NCI-H2029 treated with DMSO at 0.1 percent for 48 hours (cell line): ENCODE measurements around the gene ARSB.
"Not testable (repeated sequence)": the region's sequence is repeated elsewhere in the genome, so short reads cannot be mapped to it uniquely, and the experiment has no call there.

Experiments used
- DNase-seq: peaks from one replicate; lab custom pipeline; 2025; lab: John Stamatoyannopoulos, UW

The ARSB gene

DNA sequence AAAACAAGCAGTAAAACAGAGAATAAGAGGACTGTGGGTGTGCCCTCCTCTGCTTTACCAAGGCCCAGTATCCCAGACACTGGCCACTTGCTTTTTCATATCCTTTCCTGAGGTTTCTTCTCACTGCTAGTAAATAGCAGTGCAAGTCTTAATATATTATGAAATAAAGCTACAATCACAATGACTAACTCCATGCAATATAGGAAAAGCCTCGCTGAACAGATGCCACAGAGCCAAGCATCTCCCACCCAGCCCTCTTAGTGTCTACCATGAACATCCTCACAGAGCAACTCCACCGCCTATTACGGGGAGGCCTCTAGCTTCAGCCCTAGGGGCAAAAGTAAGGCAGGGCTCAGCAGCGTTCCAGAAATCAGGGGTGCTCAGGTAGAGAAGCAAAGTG, 205.8 kb downstream of the ARSB start:
- DNase-seq = no peak

GRCh38 chr5:78778538-78778937, 206.6 kb downstream of the ARSB start:
- DNase-seq = no peak

- DNase-seq = no peak
These were observed 207.2 kb downstream of the ARSB start for GRCh38 chr5:78777901-78778300.

GRCh38 chr5:78776637-78777036, 208.5 kb downstream of the ARSB start:
- DNase-seq = no peak

DNA sequence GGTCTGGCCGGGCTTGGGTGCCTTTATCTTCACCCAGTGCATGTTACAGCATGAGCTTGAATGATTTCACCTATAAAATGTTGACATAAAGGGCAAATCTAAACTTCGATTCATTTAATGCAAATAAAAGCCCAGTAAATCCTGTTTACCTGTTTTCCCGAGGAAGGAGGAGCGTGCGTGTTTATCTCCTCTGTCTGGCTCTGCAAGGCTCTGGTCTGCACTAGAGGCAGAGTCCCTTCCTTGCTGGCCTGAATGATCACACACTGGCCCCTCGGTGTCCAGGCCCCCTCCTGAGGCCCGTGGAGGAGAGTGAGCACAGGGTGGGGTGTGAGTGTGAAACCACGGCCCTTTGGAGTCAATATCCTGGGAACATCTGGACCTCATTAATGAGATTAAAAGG, 211.5 kb downstream of the ARSB start:
- no peak for DNase-seq

DNA sequence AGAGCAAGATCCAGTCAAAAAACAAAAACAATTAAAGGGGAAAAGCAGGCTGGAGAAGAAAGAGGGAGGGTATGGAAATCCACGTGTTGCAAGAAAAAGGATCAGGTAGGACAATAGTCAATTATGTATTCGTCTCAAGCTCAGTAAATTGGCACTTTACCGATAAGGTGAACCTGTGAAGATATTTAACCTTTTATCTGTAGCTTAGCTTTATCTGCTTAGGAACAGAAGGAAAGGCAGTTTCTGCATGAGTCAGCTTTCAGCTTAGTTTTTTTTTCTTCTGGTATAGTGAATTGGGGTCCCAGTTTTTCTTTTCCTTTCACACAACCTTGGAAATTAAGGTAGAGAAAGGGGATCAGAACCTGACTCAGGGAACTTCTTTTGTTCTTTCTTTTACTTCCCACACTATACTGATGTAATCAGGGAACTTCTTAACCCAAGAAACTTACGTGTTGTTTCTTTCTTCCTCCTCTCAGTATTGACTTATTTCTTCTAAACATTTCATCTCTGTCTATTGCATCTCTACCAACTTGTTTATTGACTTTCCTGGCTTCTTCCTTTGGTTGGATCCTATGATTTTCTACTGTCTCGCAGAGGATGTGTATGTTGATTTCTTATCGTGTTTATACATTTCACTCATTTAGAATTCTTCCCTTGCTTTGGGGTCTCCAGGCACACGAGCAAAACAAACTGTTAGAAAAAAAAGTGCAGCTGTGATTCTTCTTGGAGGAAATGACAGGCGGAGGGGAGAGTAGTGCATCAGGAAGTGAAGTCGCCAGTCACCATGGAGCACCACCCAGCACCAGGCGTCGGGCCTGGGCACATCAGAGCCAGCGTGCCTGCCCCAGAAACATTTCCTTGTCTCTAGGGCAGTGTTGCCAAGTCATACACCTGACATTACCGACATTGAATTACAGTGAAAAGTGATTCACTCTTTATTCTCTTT, 213.6 kb downstream of the ARSB start:
- DNase-seq = no peak

- DNase-seq = no peak
These were observed 216.2 kb downstream of the ARSB start for GRCh38 chr5:78768781-78769380.

GRCh38 chr5:78766412-78766762, 218.7 kb downstream of the ARSB start:
- DNase-seq = no peak

- DNase-seq = no peak
These were observed 219.2 kb downstream of the ARSB start for GRCh38 chr5:78765756-78766411.

DNA sequence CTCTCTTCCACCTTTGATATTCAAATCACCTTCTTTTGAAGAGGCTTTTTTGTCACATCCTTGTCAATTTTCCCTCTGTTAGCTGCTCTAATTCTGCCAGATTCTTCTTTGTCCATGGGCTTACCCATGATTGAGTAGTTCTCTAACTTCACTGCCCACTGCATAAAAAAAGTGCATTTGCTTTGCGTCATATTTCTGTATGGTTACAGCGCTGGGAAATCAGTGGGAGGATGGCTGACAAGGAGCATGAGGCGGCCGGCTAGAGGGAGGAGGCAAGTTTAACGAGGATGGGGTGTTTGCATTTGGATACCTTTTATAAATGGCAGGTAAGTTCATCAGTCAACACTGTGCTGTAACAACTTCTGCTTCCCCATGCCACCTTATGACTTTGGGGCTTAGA, 220.0 kb downstream of the ARSB start:
- DNase-seq = no peak

GRCh38 chr5:78763659-78764189, 221.4 kb downstream of the ARSB start:
- no peak for DNase-seq

DNA sequence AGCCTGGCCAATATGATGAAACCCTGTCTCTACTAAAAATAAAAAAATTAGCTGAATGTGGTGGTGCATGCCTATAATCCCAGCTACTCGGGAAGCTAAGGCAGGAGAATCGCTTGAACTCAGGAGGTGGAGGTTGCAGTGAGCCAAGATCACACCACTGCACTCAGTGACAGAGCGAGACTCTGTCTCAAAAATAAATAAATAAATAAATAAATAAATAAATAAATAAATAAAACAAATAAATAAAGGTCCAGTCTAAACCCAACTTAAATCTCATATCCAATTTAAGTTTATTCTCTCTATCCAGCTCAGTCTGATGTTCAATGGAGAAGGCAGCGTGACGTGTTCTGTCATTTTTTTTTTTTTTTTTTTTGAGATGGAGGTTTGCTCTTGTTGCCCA, 222.4 kb downstream of the ARSB start:
- not testable (repeated sequence) for DNase-seq

DNA sequence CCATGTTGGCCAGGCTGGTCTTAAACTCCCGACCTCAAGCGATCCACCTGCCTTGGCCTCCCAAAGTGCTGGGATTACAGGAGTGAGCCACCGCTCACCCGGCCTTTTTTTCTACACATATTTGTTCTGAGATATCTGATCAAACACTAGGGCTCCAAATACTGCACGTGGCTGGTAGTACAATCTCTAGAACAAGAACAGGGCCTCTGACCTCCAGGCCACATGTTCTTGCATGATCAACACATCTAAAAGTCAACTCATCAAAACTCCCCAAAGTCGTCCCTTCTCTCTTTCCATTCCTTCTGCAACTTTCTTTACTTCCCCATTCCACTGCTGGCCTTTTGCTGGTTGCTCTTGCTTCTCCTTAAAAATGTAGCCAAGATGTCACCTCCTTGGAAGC, 223.3 kb downstream of the ARSB start:
- DNase-seq = no peak

DNA sequence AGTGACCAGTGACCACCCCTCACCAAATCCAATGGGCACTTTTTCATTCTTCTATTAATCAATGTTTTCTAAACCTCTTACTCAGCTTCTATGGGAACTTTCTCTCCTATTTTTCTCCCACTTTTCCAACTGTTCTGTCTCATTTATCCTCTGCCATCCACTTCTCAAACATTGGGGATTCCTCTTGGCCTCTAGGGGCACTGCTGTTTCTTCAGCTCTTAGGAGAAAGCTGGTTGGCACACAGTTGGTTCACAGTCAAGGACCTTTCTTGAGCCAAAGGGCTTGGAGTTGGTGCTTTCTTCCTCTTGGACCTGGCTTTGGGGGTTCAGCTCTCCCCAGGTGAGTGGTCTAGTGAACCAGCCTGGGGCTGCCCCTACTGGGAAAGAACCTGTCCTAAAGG, 224.3 kb downstream of the ARSB start:
- DNase-seq = no peak

- DNase-seq = no peak
These were observed 224.7 kb downstream of the ARSB start for GRCh38 chr5:78760366-78760765.

GRCh38 chr5:78758169-78758839, 226.8 kb downstream of the ARSB start:
- DNase-seq = no peak

DNA sequence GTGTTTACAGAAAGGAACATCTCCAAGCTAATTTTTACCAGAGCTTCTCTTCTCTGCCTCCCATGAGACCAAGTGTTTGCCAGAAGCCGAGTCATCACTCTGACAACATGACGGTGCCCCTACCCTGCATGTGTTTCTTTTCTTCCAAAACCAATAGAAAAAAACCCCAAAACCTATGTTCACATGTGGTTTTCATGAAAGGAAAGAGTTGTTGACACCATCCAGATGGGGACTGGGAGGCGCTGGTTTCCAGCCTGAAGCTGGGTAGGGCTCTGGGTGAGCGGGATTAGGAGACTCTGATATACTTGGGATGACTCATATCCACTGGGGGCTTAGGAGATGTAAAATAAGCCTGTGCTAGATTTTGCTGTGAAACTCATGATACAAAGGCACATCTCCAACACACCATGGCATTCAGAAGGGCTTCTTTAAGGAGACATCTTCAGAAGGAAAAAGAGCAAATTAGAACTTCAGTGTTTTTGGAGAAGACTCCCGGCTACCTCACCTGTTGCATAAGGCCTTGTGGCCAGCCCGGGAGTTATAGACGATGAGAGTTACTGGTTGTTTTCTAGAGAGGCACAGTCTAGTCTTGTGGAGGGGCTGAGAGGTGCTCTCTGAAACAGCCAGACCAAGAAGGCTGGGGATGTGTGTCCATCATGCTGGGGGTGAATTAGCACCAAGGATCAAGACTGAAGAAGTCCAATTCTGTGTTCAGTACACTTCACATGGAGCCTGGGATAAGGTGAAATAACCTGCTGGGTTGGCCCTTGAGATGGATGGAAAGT, 227.6 kb downstream of the ARSB start:
- DNase-seq = no peak

DNA sequence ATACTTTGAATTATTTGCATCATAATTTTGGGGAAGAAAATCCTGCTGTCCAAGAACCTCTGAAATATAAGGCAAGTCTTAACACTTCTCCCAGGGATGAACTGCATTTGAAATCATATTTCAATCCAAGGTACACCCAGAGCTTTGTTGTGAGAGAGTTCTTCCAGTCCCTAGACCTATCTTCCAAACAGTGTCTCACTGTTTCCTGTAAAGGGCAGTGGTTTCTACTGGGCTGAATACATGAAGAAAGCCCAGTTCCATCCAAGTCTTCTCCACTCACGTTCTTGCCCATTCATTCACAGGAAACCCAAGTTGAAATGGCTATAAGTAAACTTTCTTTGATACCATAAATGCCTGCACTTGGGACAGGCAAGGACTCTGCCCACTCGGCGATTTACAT, 228.3 kb downstream of the ARSB start:
- DNase-seq = no peak

DNA sequence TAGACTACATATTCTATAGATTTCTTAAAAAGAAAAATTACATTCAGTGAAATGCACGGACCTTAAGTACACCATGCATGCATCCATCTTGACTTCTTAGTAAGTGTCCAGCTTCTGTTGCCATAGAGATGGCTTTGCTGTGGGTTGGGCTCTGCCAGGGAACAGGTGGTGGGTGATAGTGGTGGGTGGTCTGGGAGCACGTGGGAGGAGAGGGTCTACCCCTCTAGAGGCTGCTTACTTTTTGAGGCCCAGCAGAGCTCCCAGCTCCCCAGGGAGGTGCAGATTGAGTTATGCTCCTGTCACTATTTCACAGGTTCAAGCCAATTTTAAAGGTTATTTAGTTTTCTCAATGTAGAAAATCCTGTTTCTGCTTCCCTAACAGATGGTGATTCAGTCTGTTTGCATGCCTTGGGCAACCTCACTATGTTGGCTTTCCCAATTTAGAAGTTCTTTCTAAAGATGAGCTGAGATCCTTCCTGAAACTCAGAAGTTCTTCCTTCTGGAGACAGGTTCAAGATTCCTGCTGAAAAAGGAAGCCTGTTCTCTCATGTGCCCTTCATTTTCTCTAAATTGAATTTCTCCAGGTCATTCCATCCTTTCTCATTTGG, 229.2 kb downstream of the ARSB start:
- no peak for DNase-seq

- DNase-seq = no peak
These were observed 230.5 kb downstream of the ARSB start for GRCh38 chr5:78754655-78755054.

GRCh38 chr5:78753093-78753531, 232.0 kb downstream of the ARSB start:
- DNase-seq = no peak
